GM21576 (cell line): ENCODE measurements around the gene CGNL1.

Source experiments
- ATAC-seq: cut with Tn5 transposase; IDR thresholded peaks from one replicate; pipeline ENCODE4 v1.9.1; 2021; ENCODE audit warnings: mild to moderate bottlenecking, moderate library complexity; ENCODE audit not compliant: unreplicated experiment

CGNL1 gene

DNA sequence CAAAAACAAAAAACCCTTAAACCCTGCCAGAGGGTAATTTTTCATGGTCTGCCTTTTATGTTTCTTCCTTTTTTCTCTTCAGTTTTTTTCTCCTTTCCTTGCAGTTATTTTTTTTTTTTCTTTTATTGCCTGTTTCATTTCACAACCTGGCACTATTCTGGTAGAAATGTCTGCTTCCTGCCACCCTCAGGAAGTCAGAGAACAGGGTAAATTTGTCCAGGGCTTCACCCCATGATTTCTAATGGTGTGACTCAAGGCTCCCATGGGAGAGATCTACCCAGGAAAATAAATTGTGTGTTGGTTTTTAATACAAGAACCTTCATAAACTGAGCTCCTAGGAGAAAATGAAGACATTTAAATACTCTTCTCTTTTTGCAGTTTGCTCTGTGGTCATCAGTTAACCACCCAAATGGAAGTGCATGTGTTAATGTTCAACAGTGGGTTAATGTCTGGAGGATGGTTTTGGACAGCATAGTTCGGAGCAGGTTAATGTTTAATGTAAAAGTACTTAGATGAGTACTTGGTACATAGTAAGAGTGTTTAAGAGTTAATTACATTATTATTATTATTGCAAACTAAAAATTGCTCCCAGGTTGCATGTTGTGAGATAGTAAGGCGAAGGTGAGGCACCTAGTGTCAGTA lies 45.9 kb downstream of the CGNL1 start:
- no peak for ATAC-seq

DNA sequence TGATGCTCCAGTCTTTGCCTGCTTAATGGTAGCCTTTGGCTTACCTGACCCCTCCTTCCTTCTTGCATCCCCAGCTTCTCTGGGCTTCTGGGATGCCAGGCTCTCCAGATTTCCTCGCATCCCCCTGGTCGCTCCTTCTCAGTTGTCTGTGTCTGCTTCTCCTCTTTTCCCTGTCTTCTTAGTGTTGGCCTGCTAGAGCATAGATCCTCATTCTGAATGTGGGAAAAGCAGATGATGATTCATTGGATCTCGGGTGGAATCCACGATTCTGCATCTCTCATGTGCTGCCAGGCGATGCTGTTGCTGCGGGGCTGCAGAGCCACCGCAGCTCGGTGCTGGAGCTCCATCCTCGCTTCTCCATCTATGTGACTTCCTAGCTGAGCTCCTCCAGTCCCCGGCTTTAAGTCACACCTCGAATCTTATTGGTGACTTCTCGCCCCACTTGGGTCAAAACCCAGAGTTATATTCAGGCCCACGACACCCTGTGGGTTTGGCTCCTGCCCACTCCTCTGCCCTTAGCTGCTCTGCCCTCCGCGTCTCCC lies 47.4 kb downstream of the CGNL1 start:
- no peak for ATAC-seq

DNA sequence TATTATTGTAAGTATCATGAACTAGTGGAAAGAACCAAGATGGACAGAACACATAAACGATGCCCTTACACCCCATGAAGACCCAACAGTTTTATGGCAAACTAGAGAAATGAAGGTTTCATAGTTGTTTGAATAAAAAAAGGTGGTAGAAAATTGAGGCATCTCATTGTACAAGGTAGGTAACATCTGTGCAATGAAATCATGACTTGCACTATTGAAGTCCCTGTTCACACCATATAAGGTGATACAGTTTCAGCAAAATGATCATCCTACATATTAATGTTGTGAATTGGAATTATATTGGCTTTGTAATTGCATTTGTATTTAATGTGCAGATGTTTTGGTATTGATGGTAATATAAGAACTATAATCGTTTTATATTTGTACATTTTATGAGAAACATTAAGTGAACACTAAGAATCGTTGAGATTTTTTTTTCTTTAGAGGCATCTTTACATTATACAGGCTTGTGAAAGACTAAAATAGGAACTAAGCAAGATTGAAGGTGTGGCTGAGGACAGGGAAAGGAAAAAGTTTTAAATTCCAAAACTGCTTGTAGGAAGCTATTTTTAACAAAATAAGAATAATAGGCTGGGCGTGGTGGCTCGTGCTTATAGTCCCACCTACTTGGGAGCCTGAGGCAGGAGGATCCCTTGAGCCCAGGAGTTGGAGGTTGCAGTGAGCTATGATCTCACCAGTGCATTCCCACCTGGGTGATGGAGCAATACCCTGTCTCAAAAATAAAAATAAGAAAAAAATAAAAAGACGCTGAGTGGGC lies 48.5 kb downstream of the CGNL1 start:
- ATAC-seq, result no peak

DNA sequence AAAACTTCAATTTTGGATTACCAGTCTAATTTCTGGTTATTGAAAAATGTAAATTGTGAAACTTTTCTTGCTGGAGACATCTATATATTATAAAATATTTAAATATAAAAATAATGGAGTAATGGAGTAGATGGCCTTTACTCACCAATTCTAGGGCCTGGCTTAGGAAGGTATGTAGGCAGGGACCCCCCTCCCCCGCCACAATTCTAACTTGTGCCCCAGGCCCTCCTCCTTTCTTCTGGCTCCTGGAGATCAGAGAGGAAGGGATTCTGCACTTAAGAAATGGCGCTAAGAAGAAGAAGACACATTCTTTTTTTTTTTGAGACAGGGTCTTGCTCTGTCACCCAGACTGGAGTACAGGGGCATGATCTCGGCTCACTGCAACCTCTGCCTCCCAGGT lies 49.5 kb downstream of the CGNL1 start:
- ATAC-seq, result no peak

DNA sequence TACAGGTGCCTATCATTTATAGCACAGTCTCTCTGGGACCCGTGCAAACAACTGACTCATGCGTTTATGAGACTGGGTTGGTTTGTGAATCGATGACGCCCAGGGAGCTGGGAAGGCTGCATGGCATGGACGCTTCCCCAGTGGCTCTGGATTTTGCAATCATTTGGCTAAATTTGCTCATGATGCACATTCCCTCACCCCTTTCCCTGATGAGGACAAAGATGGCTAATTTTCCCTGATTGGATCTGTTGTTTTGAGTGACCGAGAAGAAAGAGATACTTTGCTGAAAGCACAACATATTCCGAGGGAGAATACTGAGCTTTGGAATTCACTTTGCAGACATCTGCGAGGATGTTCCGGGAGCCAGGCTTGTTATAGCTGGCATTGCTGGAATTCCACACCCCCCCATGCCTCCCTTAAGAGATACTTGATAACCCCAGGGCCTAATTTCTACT lies 51.1 kb downstream of the CGNL1 start:
- ATAC-seq, result no peak

DNA sequence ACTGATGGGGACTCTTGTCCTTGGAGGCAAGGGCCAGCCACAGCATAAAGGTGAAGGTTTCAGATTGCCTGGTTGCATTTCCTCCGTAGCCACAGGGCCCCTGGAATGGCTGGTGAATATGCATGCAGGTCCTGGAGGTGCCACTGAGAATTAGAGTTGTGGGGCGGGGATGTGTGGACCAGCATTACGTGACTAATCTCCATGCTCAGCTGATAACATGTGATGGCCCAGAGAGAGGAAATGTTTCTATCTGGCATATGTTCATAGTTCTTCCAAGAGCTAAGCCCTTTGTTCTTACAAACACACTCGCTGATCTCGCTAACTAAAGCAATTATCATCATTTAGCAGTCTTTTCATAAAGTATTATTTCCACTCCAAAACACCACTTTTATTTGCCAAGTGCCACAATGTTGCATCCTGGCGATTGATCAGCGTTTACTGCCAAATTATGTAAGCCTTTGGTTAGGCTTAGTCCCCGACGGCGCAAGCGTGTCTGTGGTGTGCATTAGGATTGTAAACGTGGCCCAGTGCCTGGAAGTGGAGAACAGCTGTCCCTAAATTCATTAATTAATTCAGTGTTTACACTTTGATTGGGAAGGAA lies 55.9 kb downstream of the CGNL1 start:
- no peak for ATAC-seq

DNA sequence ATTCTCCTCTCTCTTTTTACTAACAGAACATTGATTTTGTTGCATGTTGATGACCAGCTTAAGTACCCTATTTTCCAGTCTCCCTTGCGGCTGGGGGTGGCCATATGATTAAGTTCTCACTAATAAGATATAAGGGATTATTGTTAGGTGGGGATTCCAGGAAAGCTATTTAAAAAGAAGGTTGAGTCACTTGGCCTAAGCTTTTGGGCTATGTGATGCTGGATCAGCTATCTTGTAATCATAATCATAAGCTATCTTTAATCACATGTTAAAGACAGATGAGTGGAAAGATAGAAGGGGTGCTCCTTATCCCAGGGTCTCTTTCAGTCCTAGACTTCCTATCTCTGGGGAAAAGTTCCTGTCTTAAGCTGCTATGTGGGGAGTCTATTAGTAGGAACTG lies 59.9 kb downstream of the CGNL1 start:
- ATAC-seq, result no peak

DNA sequence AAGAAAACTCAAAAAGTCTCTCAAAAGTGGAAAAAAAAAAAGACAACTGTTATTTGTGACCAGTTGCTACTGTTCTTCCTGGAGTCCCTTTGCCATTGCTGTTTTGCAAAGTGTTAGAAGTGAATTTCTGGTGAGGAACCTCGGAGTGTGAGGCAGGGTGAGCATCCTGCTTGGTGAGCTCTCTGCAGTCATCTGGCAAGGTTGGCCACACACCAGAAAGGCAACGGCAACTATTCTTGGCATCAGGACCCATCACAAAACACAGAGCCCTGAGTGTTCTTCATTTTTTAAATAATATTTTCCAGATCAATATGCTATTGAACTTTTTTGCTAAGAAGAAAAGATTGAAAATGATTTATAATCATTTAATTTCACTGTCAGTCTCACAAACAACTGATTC lies 60.7 kb downstream of the CGNL1 start:
- no peak for ATAC-seq

DNA sequence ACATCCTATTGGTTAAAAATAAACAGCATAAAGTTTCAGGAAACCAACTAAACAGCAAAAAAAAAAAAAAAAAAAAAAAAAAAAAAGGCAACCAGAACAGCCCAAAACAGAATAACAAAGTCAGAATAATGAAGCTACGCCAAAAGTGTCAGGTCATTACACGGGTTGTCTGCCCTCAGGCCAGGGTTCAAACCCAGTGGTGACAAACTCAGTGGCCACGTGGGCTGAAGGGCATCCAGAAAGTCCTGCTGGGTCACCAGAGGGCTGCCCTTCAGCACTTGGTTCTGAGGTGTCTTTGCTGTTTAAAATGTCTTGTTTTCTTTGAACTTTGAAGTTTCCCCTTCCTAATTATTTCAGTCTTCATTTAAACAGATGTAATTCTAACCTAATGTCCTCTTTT lies 61.3 kb downstream of the CGNL1 start:
- no peak for ATAC-seq

DNA sequence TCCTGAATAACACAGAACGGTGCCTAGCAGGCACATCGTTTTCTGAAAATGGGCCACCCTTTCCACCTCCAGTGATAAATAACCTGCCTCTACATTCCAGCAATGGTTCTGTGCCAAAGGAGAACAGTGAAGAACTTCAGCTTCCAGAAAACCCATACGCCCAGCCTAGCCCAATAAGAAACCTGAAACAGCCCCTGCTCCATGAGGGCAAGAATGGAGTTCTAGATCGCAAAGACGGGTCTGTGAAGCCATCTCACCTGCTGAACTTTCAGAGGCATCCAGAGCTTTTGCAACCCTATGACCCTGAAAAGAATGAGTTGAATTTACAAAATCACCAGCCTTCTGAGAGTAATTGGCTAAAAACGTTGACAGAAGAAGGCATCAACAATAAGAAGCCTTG lies 61.9 kb downstream of the CGNL1 start:
- ATAC-seq, result no peak

DNA sequence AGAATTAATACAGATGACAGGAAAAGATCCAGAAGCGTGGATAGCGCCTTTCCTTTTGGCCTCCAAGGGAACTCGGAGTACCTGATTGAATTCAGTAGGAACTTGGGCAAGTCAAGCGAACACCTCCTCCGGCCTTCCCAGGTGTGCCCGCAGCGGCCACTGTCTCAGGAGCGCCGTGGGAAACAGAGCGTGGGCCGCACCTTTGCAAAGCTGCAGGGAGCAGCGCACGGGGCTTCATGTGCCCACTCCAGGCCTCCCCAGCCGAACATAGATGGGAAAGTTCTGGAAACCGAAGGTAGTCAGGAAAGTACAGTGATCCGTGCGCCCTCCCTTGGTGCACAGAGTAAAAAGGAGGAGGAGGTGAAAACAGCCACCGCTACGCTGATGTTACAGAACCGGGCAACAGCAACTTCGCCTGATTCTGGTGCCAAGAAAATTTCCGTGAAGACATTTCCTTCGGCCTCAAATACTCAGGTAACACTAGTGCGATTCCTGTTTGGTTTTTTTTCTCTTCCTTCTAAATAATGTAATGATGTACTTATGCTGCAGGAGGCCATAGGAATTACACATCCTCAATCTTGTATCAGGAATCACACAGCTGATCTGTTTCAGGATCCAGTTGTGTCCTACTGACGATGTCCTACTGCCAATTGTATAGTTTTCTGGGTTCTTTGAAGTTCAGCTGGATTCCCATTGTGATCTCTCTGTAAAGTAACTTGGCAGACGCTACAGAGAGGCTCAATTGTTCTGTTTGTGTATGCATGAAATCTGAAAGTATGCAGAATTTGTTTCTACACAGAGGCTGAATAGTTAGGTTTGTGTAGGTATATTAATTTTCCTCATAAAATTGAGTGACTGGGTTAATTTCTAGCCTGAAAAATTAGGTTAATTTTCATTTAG lies 63.1 kb downstream of the CGNL1 start:
- no peak for ATAC-seq

DNA sequence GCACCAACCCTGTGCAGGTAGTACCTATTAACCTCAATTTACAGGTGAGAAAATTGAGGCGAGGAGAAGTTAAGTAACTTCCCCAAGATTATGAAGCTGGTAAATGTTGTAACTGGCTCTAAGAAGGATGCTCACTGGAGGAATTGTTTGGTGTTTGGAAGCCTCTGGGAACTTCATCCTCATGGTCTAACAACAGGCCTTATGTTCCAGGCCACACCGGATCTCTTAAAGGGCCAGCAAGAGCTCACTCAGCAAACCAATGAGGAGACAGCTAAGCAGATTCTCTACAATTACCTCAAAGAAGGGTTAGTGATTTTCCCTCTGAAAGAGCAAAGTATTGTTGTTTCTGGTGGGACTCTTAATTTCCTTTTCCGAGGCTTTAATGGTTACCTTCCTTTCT lies 63.9 kb downstream of the CGNL1 start:
- no peak for ATAC-seq

DNA sequence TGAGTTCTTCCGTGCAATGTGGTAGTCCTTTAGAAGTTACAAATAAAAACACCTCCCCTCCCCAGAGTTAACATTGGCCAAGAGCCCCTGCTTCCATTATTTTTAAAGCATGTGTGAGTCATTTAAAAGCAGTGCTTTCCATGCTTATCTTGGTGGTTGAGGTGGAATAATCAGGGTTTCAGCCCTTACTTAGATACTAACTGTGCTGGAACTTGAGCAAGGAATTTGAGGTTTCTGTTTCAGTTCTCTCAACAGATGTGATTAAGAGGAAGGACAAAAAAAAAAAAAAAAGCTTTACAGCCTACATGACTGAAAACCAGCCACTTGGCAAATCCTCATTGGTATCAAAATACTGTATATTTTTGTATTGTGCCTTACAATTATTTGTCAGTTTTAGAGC lies 64.5 kb downstream of the CGNL1 start:
- ATAC-seq, result no peak

DNA sequence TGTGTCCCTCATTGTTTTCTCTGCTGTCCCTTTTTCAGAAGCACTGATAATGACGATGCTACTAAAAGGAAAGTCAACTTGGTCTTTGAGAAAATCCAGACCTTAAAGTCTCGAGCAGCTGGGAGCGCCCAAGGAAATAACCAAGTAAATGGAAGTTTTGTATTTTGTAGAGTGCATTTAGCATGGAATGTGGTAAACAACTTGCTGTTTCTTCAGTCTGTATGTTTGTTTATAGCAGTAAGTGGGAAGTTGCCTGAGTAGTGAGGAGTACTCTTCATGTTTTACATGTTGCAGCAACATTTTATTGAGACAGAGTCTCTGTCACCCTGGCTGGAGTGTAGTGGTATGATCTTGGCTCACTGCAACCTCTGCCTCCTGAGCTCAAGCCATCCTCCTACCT lies 66.0 kb downstream of the CGNL1 start:
- no peak for ATAC-seq

DNA sequence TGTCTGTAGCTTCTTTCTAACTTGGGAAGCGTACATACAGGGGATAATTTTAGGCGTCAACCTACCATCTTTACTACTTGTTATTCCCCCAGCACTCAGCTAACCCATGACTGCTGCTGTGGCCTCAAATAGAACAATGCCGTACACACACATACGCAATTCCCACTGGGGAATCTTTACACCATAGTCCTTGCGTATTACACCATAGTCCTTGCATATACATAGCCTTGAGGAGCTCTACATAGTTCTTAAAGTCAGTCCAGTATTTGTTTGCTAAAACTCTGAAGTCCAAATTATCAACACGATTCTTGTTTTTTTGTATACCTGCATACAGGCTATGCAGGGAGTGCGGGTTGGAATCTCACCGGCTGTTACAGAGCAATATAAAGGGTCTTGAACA lies 67.2 kb downstream of the CGNL1 start:
- no peak for ATAC-seq

DNA sequence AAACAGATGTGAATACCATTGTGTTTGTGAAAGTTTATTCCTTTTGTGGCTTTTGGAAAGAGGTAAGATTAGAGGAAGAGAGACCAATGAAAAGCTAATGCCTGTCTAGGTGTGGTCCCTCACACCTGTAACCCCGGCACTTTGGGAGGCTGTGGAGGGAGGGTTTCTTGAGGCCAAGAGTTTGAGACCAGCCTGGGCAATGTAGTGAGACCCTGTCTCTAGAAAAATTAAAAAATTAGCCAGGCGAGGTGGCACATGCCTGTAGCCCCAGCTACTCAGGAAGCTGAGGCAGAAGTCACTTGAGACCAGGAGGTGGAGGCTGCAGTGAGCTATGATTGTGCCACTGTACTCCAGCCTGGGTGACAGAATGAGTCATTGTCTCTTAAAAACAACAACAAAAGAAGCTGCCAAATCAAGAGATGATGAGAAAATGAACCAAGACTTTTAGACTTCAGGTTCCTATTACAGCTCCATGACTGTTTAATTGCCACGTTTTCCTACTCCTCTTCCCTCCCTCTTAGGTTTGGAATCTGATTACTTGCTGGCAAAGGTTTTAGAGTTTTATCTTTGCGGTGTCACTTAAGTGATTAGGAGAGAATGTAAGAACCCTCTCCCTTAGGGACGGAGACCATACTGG lies 68.7 kb downstream of the CGNL1 start:
- no peak for ATAC-seq

DNA sequence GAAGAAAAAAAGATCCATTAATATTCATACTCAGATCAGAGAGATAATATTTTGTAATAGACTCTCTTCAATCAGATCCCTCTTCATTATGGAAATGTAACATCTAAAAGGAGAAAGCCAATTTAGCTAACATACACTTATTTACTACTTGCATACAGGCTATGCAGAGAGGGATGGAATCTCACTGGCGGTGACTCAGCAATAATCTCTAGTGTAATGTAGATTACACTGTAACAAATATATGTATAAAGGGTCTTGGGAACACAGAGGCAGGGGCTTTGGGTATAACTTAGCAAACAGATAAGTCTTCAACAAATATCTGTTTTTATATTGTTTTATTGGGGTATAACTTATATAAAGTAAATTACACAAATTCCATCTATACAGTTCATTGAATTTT lies 69.6 kb downstream of the CGNL1 start:
- no peak for ATAC-seq

DNA sequence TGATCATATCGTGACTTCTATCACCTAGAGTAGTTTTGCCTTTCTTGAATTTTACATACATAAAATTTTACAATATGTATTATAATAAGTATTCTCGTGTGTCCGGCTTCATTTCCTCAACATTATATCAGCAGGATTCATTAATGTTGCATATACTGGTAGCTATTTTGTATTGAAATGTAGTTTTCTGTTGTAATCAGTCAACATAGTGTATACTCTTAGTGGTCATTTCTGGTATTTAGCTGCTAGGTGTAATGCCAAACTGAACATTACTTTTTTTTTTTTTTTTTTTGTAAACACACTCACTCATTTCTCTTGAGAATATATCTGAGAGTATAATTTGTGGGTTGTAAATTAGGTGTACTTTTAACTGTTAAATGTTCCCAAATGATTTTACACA lies 70.1 kb downstream of the CGNL1 start:
- ATAC-seq, result no peak

DNA sequence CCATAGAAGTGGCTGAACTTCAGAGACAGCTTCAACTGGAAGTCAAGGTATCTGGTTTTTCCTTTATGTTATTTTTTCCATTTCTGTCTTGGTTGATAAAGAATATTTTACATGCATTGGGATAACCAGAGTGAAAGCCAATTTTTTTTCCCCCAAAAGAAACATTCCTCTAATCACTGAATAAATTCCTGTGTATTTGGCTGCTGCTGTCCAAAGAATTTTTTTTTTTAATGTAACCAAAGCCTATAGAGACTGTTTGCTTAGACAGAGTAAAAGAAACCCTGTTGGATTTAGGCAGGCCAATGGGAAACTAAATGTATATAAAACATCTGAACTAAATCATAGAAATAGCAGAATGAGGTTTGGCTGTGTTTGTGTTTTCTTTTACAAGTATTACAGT lies 75.2 kb downstream of the CGNL1 start:
- ATAC-seq, result no peak

DNA sequence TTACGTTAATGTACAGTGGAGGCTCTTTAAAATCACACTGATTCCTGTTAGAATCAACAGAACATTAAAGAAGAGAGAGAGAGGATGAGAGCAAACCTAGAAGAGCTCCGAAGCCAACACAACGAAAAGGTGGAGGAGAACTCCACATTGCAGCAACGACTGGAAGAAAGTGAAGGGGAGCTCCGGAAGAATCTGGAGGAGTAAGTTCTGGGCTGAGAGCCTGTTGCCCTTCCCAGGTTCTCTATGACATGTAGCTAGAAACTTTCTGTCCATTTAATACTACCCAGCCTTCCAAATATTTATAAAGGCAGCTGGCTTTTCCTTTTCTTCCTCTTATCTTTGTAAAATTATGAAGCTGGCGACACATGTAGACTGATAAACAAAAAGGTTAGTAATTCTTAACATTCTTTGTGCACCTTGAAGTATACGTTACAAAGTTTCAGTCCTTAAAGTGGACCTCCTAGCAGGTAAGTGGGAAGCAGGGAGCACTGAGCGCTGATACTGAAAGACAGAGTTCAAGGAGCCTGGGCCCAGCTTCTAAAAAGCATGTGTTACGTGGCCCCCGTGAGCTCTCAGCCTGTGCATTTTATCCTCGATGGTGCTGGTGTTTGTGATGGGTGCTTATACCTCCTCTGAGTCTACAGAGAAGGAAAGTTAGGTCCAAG lies 75.9 kb downstream of the CGNL1 start:
- ATAC-seq, result no peak
